ENCODE data around the gene LRFN4. TPM values are rescaled to one million over a fixed set of nuclear protein-coding genes. Genes with fewer than 3 reads are reported as not detected.

The LRFN4 gene
- total RNA-seq, 4 donors from 2014 or later: 8.7 to 21.9 (median 13.1) TPM

- TF ChIP-seq, protein P1, sequence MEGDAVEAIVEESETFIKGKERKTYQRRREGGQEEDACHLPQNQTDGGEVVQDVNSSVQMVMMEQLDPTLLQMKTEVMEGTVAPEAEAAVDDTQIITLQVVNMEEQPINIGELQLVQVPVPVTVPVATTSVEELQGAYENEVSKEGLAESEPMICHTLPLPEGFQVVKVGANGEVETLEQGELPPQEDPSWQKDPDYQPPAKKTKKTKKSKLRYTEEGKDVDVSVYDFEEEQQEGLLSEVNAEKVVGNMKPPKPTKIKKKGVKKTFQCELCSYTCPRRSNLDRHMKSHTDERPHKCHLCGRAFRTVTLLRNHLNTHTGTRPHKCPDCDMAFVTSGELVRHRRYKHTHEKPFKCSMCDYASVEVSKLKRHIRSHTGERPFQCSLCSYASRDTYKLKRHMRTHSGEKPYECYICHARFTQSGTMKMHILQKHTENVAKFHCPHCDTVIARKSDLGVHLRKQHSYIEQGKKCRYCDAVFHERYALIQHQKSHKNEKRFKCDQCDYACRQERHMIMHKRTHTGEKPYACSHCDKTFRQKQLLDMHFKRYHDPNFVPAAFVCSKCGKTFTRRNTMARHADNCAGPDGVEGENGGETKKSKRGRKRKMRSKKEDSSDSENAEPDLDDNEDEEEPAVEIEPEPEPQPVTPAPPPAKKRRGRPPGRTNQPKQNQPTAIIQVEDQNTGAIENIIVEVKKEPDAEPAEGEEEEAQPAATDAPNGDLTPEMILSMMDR (IDR thresholded peaks at IDR 0.05): no peak
- no peak for TF ChIP-seq POLR2A (IDR thresholded peaks at IDR 0.05; ENCODE audit: low read depth)
- no peak for TF ChIP-seq POLR2AphosphoS5 (IDR thresholded peaks at IDR 0.05)
- TF ChIP-seq EP300 (IDR thresholded peaks at IDR 0.05): no peak
- WGBS: 92% methylated on average over 24 of the region's 30 CpGs
- Histone ChIP-seq H3K4me3 (no peak overlapping the region), H3K27ac (replicated peaks in 1 of 4) (no peak overlapping the region), H3K4me1 (peaks cover 0 to 21% (median 8%) of the 10 kb centered on the region in 4 donors), H3K9me3 (no peaks in the 10 kb centered on the region), H3K36me3 (peaks cover 0 to 27% (median 20%) of the 10 kb centered on the region in 4 donors), H3K27me3 (no peaks in the 10 kb centered on the region)
- no peak for DNase-seq (ENCODE audit: extremely low spot score)
- intact Hi-C loops (cut with DNase I): no loop called here
Observed at GRCh38 chr11:66861774-66862558, 5.1 kb downstream of the LRFN4 start.

GRCh38 chr11:66862559-66863037 is 5.7 kb downstream of the LRFN4 start:
- TF ChIP-seq POLR2AphosphoS5 (IDR thresholded peaks at IDR 0.05) (no peak), POLR2A (IDR thresholded peaks at IDR 0.05; ENCODE audit: low read depth) (no peak), EP300 (IDR thresholded peaks at IDR 0.05) (no peak)
- TF ChIP-seq, protein P1 (IDR thresholded peaks at IDR 0.05): no peak
- intact Hi-C loops (cut with DNase I): no loop called here
- WGBS: 93% methylated on average over 3 of the region's 11 CpGs
- Histone ChIP-seq H3K4me1 (peaks cover 0 to 14% (median 3%) of the 10 kb centered on the region in 4 donors), H3K9me3 (no peaks in the 10 kb centered on the region), H3K36me3 (peaks cover 0 to 27% (median 20%) of the 10 kb centered on the region in 4 donors), H3K27me3 (no peaks in the 10 kb centered on the region), H3K27ac (replicated peaks in 1 of 4) (no peak overlapping the region), H3K4me3 (no peak overlapping the region)
- no peak for DNase-seq (ENCODE audit: extremely low spot score)

GRCh38 chr11:66863428-66864125 is 6.7 kb downstream of the LRFN4 start:
- no peaks in the 10 kb centered on the region for H3K27me3 ChIP-seq
- no peak overlapping the region for H3K27ac ChIP-seq (replicated peaks in 1 of 4)
- H3K4me1 ChIP-seq: peaks cover 0 to 6% (median 0%) of the 10 kb centered on the region in 4 donors
- WGBS: 91% methylated on average over 16 of the region's 31 CpGs
- no peak for TF ChIP-seq EP300 (IDR thresholded peaks at IDR 0.05)
- TF ChIP-seq, protein P1 (IDR thresholded peaks at IDR 0.05): no peak
- peaks cover 0 to 24% (median 16%) of the 10 kb centered on the region in 4 donors for H3K36me3 ChIP-seq
- intact Hi-C loops (cut with DNase I): no loop called here
- H3K9me3 ChIP-seq: no peaks in the 10 kb centered on the region
- no peak for DNase-seq (ENCODE audit: extremely low spot score)
- H3K4me3 ChIP-seq: no peak overlapping the region

DNA sequence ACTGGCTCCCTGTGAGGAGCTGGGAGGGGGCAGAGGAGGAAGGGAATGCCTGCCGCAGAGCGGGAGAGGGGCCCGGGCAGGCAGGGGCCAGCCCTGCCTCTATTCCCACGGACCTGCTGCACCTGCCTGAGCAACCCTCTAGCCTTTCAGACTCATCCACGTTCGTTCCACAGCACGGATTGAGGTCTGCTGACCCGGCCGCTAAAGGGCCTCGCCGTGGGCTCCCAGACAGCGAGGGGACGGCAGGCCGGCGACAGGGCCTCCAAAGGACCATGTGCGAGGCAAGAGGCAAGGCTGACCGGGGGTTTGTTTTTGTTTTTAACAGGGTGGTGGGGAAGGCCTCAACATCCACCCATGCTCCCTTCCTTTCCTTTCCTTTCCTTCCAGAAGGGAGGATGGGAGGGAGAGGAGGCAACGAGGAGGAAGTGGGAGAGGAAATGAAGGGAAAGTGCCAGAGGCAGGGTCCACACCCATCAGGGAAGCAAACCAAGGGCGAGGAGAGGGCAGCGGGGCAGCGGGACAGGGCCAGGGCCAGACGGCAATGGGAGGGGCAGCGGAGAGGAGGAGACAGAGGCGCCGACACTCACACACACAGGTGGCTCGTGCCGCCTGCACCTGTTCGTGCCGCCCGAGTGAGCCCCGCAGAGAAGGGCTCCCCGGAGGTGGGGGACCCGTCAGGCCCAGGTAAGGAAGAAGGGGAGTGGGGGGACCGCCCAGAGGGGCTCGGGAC is 7.5 kb downstream of the LRFN4 start:
- TF ChIP-seq EP300 (IDR thresholded peaks at IDR 0.05) (no peak), POLR2A (IDR thresholded peaks at IDR 0.05; ENCODE audit: low read depth) (no peak), POLR2AphosphoS5 (IDR thresholded peaks at IDR 0.05) (no peak)
- TF ChIP-seq, protein P1 (IDR thresholded peaks at IDR 0.05): no peak
- Histone ChIP-seq H3K27ac (replicated peaks in 1 of 4) (no peak overlapping the region), H3K27me3 (no peaks in the 10 kb centered on the region), H3K4me1 (no peaks in the 10 kb centered on the region), H3K9me3 (no peaks in the 10 kb centered on the region), H3K36me3 (peaks cover 0 to 29% (median 14%) of the 10 kb centered on the region in 4 donors), H3K4me3 (no peak overlapping the region)
- 86% methylated on average over 28 of the region's 35 CpGs for WGBS
- intact Hi-C loops (cut with DNase I): no loop called here
- DNase-seq (ENCODE audit: extremely low spot score): no peak
